GM23248 (cell line): ENCODE results near the gene ZNF581. TPM values are rescaled to one million over a fixed set of nuclear protein-coding genes. Genes with fewer than 3 reads are reported as not detected.

Source experiments
- DNase-seq: peaks from one replicate; pipeline ENCODE4 v3.0.0-alpha.2; 2015
- H2AFZ ChIP-seq: fragments of 200-600 bp; sonication (generic); 2 replicates; pipeline ENCODE4 v1.6.1; 2016; ENCODE audit warnings: antibody characterized with exemption
- H3F3A ChIP-seq: fragments of 200-600 bp; sonication (generic); 2 replicates; pipeline ENCODE4 v1.6.1; 2016; ENCODE audit warnings: mild to moderate bottlenecking, antibody characterized with exemption, mixed run types; ENCODE audit not compliant: insufficient read depth
- H3K27ac ChIP-seq: fragments of 200-600 bp; sonication (generic); 2 replicates; pipeline ENCODE4 v1.5.1; 2016; ENCODE audit warnings: mild to moderate bottlenecking
- H3K27me3 ChIP-seq: fragments of 200-600 bp; sonication (generic); replicated peaks from 2 replicates; pipeline ENCODE4 v1.6.1; 2016; ENCODE audit warnings: mild to moderate bottlenecking; ENCODE audit not compliant: insufficient read depth
- H3K36me3 ChIP-seq: fragments of 200-600 bp; sonication (generic); 2 replicates; pipeline ENCODE4 v1.6.1; 2016; ENCODE audit warnings: low read depth, mild to moderate bottlenecking
- H3K4me1 ChIP-seq: fragments of 200-600 bp; sonication (generic); 2 replicates; pipeline ENCODE4 v1.6.1; 2016; ENCODE audit warnings: mild to moderate bottlenecking; ENCODE audit not compliant: insufficient read depth
- H3K4me2 ChIP-seq: fragments of 200-600 bp; sonication (generic); one replicate; pipeline ENCODE4 v1.6.1; 2016; ENCODE audit warnings: mild to moderate bottlenecking; ENCODE audit not compliant: unreplicated experiment
- H3K4me3 ChIP-seq: fragments of 200-600 bp; sonication (generic); 2 replicates; pipeline ENCODE4 v1.5.1; 2016; ENCODE audit warnings: mild to moderate bottlenecking
- H3K79me2 ChIP-seq: fragments of 200-600 bp; sonication (generic); 2 replicates; pipeline ENCODE4 v1.6.1; 2016; ENCODE audit warnings: mild to moderate bottlenecking; ENCODE audit not compliant: insufficient read depth
- H3K9ac ChIP-seq: fragments of 200-600 bp; sonication (generic); 2 replicates; pipeline ENCODE4 v1.6.1; 2016; ENCODE audit warnings: mild to moderate bottlenecking
- H3K9me2 ChIP-seq: fragments of 200-600 bp; sonication (generic); 2 replicates; pipeline ENCODE4 v1.6.1; 2016; ENCODE audit warnings: mixed run types, mild to moderate bottlenecking, moderate library complexity; ENCODE audit not compliant: insufficient read depth
- H3K9me3 ChIP-seq: fragments of 200-600 bp; sonication (generic); one replicate; pipeline ENCODE4 v1.6.1; 2017; ENCODE audit warnings: low read depth
- H4K20me1 ChIP-seq: fragments of 200-600 bp; sonication (generic); 2 replicates; pipeline ENCODE4 v1.6.0; 2016; ENCODE audit not compliant: insufficient read depth
- EZH2 ChIP-seq: fragments of 200-600 bp; sonication (generic); IDR thresholded peaks from 2 replicates; pipeline ENCODE4 v1.6.1; 2018; ENCODE audit warnings: antibody characterized with exemption, mild to moderate bottlenecking; ENCODE audit not compliant: insufficient read depth, poor library complexity, severe bottlenecking
- EZH2phosphoT487 ChIP-seq: fragments of 200-600 bp; sonication (generic); IDR thresholded peaks from 2 replicates; pipeline ENCODE4 v1.6.1; 2018; ENCODE audit warnings: antibody characterized with exemption, moderate library complexity, mild to moderate bottlenecking, low read depth; ENCODE audit not compliant: insufficient read depth
- WGBS, 2 experiments: methylation state at CpG; one replicate each; pipeline ENCODE4 v1.1.6; 2015 to 2017; ENCODE audit warnings: low lambda C conversion rate in 2 of 2, low coverage in 1 of 2; ENCODE audit errors: missing lambda C conversion rate in 2 of 2; 5-methylcytosine and 5-hydroxymethylcytosine counted together
- in situ Hi-C: fragments of 300-500 bp; cut with MboI; formaldehyde crosslinking; loops from 2 replicates; pipeline ENCODE4 v1.15.0; 2020
- polyA plus RNA-seq: library from polyadenylated mRNA; unstranded; fragments of >200 nt; fragmentation: Nextera tagmentation; extraction: Ambion mirVana; gene quantifications from 2 replicates; pipeline ENCODE4 v1.2.1, GENCODE V29; 2016
- total RNA-seq: library from RNA; depleted of rRNA; stranded (reverse); fragments of >200 nt; shearing (Covaris generic); gene quantifications from 2 replicates; pipeline ENCODE4 v1.2.3, GENCODE V29; 2014

Gene ZNF581
- total and polyA plus RNA-seq, 2 experiments from 2014 or later: 12.1 to 17.6 TPM

GRCh38 chr19:55656988-55657747, 13.7 kb downstream of the ZNF581 start:
- Histone ChIP-seq H3K9me3 (no peaks in the 10 kb centered on the region), H4K20me1 (peaks cover 37% of the 10 kb centered on the region; the same call in 1 of the 2 replicates), H3K9me2 (no peaks in the 10 kb centered on the region), H3K4me3 (peak overlapping the region; percentile 98), H2AFZ (no peak overlapping the region), H3K4me1 (peaks cover 24% of the 10 kb centered on the region), H3K27me3 (no peaks in the 10 kb centered on the region), H3K4me2 (peak overlapping the region; percentile 100), H3K79me2 (peaks cover 72% of the 10 kb centered on the region), H3K36me3 (peaks cover 11% of the 10 kb centered on the region; the same call in 1 of the 2 replicates), H3F3A (peaks cover 8% of the 10 kb centered on the region), H3K9ac (peak overlapping the region; percentile 98), H3K27ac (peak overlapping the region; percentile 97)
- in situ Hi-C loops: loop anchor here (25.0 kb wide), 1 partner anchor 1195 kb away; the partner anchor contains the start of genes CDC42EP5 and LENG9
- TF ChIP-seq EZH2phosphoT487 (no peak), EZH2 (no peak)
- WGBS, 2 experiments: 22 to 27% methylated on average over 18 of the region's 18 CpGs
- peak; percentile 61 for DNase-seq

GRCh38 chr19:55658846-55659459, 15.5 kb downstream of the ZNF581 start:
- Histone ChIP-seq H3K9me3 (no peaks in the 10 kb centered on the region), H3K4me1 (peaks cover 24% of the 10 kb centered on the region), H3K4me3 (peak overlapping the region; percentile 98), H3K9me2 (no peaks in the 10 kb centered on the region), H2AFZ (no peak overlapping the region), H3K79me2 (peaks cover 90% of the 10 kb centered on the region), H3F3A (peaks cover 8% of the 10 kb centered on the region), H4K20me1 (peaks cover 37% of the 10 kb centered on the region; the same call in 1 of the 2 replicates), H3K4me2 (no peak overlapping the region), H3K27me3 (no peaks in the 10 kb centered on the region), H3K9ac (peak overlapping the region; percentile 98), H3K36me3 (peaks cover 24% of the 10 kb centered on the region; the same call in 1 of the 2 replicates), H3K27ac (no peak overlapping the region)
- TF ChIP-seq EZH2: no peak
- TF ChIP-seq EZH2phosphoT487: no peak
- in situ Hi-C loops: loop anchor here (25.0 kb wide), 1 partner anchor 1197 kb away; the partner anchor contains the start of genes CDC42EP5 and LENG9
- no peak for DNase-seq
- 90 to 94% methylated on average over 34 to 36 of the region's 37 CpGs for WGBS, 2 experiments

- WGBS, 2 experiments: 85 to 88% methylated on average over 5 to 9 of the region's 9 CpGs
- H3K4me3 ChIP-seq: no peak overlapping the region
- peaks cover 24% of the 10 kb centered on the region; the same call in 1 of the 2 replicates for H3K36me3 ChIP-seq
These were observed 16.4 kb downstream of the ZNF581 start for GRCh38 chr19:55659822-55660221.

GRCh38 chr19:55660404-55660803, 17.0 kb downstream of the ZNF581 start:
- no peak overlapping the region for H3K4me3 ChIP-seq
- H3K36me3 ChIP-seq: peaks cover 24% of the 10 kb centered on the region; the same call in 1 of the 2 replicates

More at GRCh38 chr19:55659822-55660221, 16.4 kb downstream of the ZNF581 start:
- peaks cover 37% of the 10 kb centered on the region; the same call in 1 of the 2 replicates for H4K20me1 ChIP-seq
- H3K27me3 ChIP-seq: no peaks in the 10 kb centered on the region
- H3K9ac ChIP-seq: no peak overlapping the region
- TF ChIP-seq EZH2phosphoT487 (no peak), EZH2 (no peak)
- in situ Hi-C loops: loop anchor here (25.0 kb wide), 1 partner anchor 1198 kb away; the partner anchor contains the start of genes CDC42EP5 and LENG9
- no peaks in the 10 kb centered on the region for H3K9me2 ChIP-seq
- no peak overlapping the region for H3K4me2 ChIP-seq
- no peak overlapping the region for H3K27ac ChIP-seq
- H3K4me1 ChIP-seq: peaks cover 24% of the 10 kb centered on the region
- H2AFZ ChIP-seq: no peak overlapping the region
- H3K9me3 ChIP-seq: no peaks in the 10 kb centered on the region
- DNase-seq: no peak
- H3F3A ChIP-seq: peaks cover 8% of the 10 kb centered on the region
- peaks cover 99% of the 10 kb centered on the region for H3K79me2 ChIP-seq

More at GRCh38 chr19:55660404-55660803, 17.0 kb downstream of the ZNF581 start:
- Histone ChIP-seq H3F3A (peaks cover 8% of the 10 kb centered on the region), H2AFZ (no peak overlapping the region), H3K4me1 (peaks cover 24% of the 10 kb centered on the region), H3K27ac (no peak overlapping the region), H3K9ac (no peak overlapping the region), H3K27me3 (no peaks in the 10 kb centered on the region), H4K20me1 (peaks cover 37% of the 10 kb centered on the region; the same call in 1 of the 2 replicates), H3K4me2 (no peak overlapping the region), H3K9me3 (no peaks in the 10 kb centered on the region), H3K9me2 (no peaks in the 10 kb centered on the region), H3K79me2 (peaks cover 97% of the 10 kb centered on the region)
- 84 to 90% methylated on average over 5 to 12 of the region's 12 CpGs for WGBS, 2 experiments
- no peak for DNase-seq
- in situ Hi-C loops: loop anchor here (25.0 kb wide), 1 partner anchor 1198 kb away; the partner anchor contains the start of genes CDC42EP5 and LENG9
- TF ChIP-seq EZH2 (no peak), EZH2phosphoT487 (no peak)
